GM19452 (cell line): ENCODE results near the gene GRIN2A.

Source experiments
- ATAC-seq: cut with Tn5 transposase; IDR thresholded peaks from one replicate; pipeline ENCODE4 v1.9.1; 2021; ENCODE audit not compliant: unreplicated experiment

Gene GRIN2A

GRCh38 chr16:9932919-9933653 lies 249.1 kb downstream of the GRIN2A start:
- ATAC-seq = no peak

- ATAC-seq = no peak
Measured at GRCh38 chr16:9932000-9932399, 250.2 kb downstream of the GRIN2A start.

GRCh38 chr16:9929836-9930235 lies 252.4 kb downstream of the GRIN2A start:
- no peak for ATAC-seq

- no peak for ATAC-seq
Measured at GRCh38 chr16:9929313-9929712, 252.9 kb downstream of the GRIN2A start.

GRCh38 chr16:9922441-9922840 lies 259.8 kb downstream of the GRIN2A start:
- no peak for ATAC-seq

- ATAC-seq = no peak
Measured at GRCh38 chr16:9921997-9922396, 260.2 kb downstream of the GRIN2A start.

GRCh38 chr16:9919460-9919859 lies 262.8 kb downstream of the GRIN2A start:
- ATAC-seq = no peak

GRCh38 chr16:9917691-9918090 lies 264.5 kb downstream of the GRIN2A start:
- ATAC-seq = no peak

- ATAC-seq = no peak
Measured at GRCh38 chr16:9913604-9914326, 268.5 kb downstream of the GRIN2A start.

GRCh38 chr16:9911989-9912388 lies 270.2 kb downstream of the GRIN2A start:
- no peak for ATAC-seq

GRCh38 chr16:9911231-9911630 lies 271.0 kb downstream of the GRIN2A start:
- ATAC-seq = no peak

GRCh38 chr16:9909072-9909825 lies 273.0 kb downstream of the GRIN2A start:
- ATAC-seq = no peak

- ATAC-seq = no peak
Measured at GRCh38 chr16:9908613-9909012, 273.6 kb downstream of the GRIN2A start.

- no peak for ATAC-seq
Measured at GRCh38 chr16:9907752-9908151, 274.5 kb downstream of the GRIN2A start.

- ATAC-seq = no peak
Measured at GRCh38 chr16:9906218-9906617, 276.0 kb downstream of the GRIN2A start.

GRCh38 chr16:9904526-9904925 lies 277.7 kb downstream of the GRIN2A start:
- ATAC-seq = no peak

GRCh38 chr16:9900576-9900975 lies 281.7 kb downstream of the GRIN2A start:
- ATAC-seq = no peak

GRCh38 chr16:9898555-9898954 lies 283.7 kb downstream of the GRIN2A start:
- ATAC-seq = no peak

- no peak for ATAC-seq
Measured at GRCh38 chr16:9898124-9898523, 284.1 kb downstream of the GRIN2A start.

GRCh38 chr16:9895817-9896216 lies 286.4 kb downstream of the GRIN2A start:
- no peak for ATAC-seq

- ATAC-seq = no peak
Measured at GRCh38 chr16:9885876-9886275, 296.4 kb downstream of the GRIN2A start.

- no peak for ATAC-seq
Measured at GRCh38 chr16:9885467-9885866, 296.8 kb downstream of the GRIN2A start.
